Parathyroid adenoma (tissue), 2 donors: ENCODE data around the gene SFRP2.

ENCODE experiments used
- H2AFZ ChIP-seq: fragments of 300-600 bp; sonication (generic); one replicate; pipeline ENCODE4 v1.7.0; 2017; ENCODE audit warnings: antibody characterized with exemption, mild to moderate bottlenecking
- H3K27ac ChIP-seq: fragments of 300-600 bp; sonication (generic); one replicate; pipeline ENCODE4 v1.7.0; 2017
- H3K27me3 ChIP-seq: fragments of 300-600 bp; sonication (generic); one replicate; pipeline ENCODE4 v1.7.0; 2017; ENCODE audit warnings: low read length; ENCODE audit not compliant: control insufficient read depth, insufficient read depth
- H3K36me3 ChIP-seq: fragments of 300-600 bp; sonication (generic); one replicate; pipeline ENCODE4 v1.7.0; 2017; ENCODE audit warnings: low read length; ENCODE audit not compliant: control insufficient read depth, insufficient read depth
- H3K4me1 ChIP-seq: fragments of 300-600 bp; sonication (generic); one replicate; pipeline ENCODE4 v1.7.0; 2017; ENCODE audit warnings: control low read depth
- H3K4me2 ChIP-seq: fragments of 300-600 bp; sonication (generic); one replicate; pipeline ENCODE4 v1.7.0; 2017; ENCODE audit warnings: low read length
- H3K4me3 ChIP-seq: fragments of 300-600 bp; sonication (generic); one replicate; pipeline ENCODE4 v1.7.0; 2017; ENCODE audit warnings: low read depth, low read length
- H3K79me2 ChIP-seq: fragments of 300-600 bp; sonication (generic); one replicate; pipeline ENCODE4 v1.7.0; 2017; ENCODE audit warnings: control low read depth
- H3K9ac ChIP-seq: fragments of 300-600 bp; sonication (generic); one replicate; pipeline ENCODE4 v1.7.0; 2017; ENCODE audit warnings: mild to moderate bottlenecking
- H3K9me3 ChIP-seq: fragments of 300-600 bp; sonication (generic); one replicate; pipeline ENCODE4 v1.7.0; 2017; ENCODE audit warnings: low read length; ENCODE audit not compliant: control insufficient read depth
- CTCF ChIP-seq: fragments of 300-600 bp; sonication (generic); IDR thresholded peaks from one replicate; pipeline ENCODE4 v1.7.0; 2017; ENCODE audit warnings: antibody characterized with exemption, mild to moderate bottlenecking
- donor health status: primary hyperparathyroidism.

SFRP2 gene

GRCh38 chr4:153789741-153790499 lies 1.0 kb upstream of the SFRP2 start:
- Histone ChIP-seq H3K36me3 (no peaks in the 10 kb centered on the region), H3K4me2 (no peak overlapping the region), H3K79me2 (no peaks in the 10 kb centered on the region), H3K4me3 (no peak overlapping the region), H2AFZ (no peak overlapping the region), H3K9me3 (no peaks in the 10 kb centered on the region), H3K9ac (no peak overlapping the region), H3K4me1 (no peaks in the 10 kb centered on the region), H3K27ac (no peak overlapping the region), H3K27me3 (peaks cover 3% of the 10 kb centered on the region)
- no peak for TF ChIP-seq CTCF

GRCh38 chr4:153788051-153788412 lies 851 bp downstream of the SFRP2 start:
- Histone ChIP-seq H3K36me3 (no peaks in the 10 kb centered on the region), H3K27ac (no peak overlapping the region), H3K9me3 (no peaks in the 10 kb centered on the region), H2AFZ (no peak overlapping the region), H3K4me3 (no peak overlapping the region), H3K9ac (no peak overlapping the region), H3K27me3 (peaks cover 3% of the 10 kb centered on the region), H3K4me2 (no peak overlapping the region), H3K79me2 (no peaks in the 10 kb centered on the region), H3K4me1 (no peaks in the 10 kb centered on the region)
- no peak for TF ChIP-seq CTCF

GRCh38 chr4:153787575-153787974 lies 1.3 kb downstream of the SFRP2 start:
- no peak for TF ChIP-seq CTCF
- no peaks in the 10 kb centered on the region for H3K79me2 ChIP-seq
- no peak overlapping the region for H3K4me3 ChIP-seq
- H3K9ac ChIP-seq: no peak overlapping the region
- no peaks in the 10 kb centered on the region for H3K4me1 ChIP-seq
- H3K27me3 ChIP-seq: peaks cover 3% of the 10 kb centered on the region
- no peak overlapping the region for H2AFZ ChIP-seq
- no peaks in the 10 kb centered on the region for H3K36me3 ChIP-seq
- no peaks in the 10 kb centered on the region for H3K9me3 ChIP-seq
- no peak overlapping the region for H3K27ac ChIP-seq
- H3K4me2 ChIP-seq: no peak overlapping the region

GRCh38 chr4:153787061-153787560 lies 1.8 kb downstream of the SFRP2 start:
- no peaks in the 10 kb centered on the region for H3K79me2 ChIP-seq
- no peaks in the 10 kb centered on the region for H3K36me3 ChIP-seq
- no peak for TF ChIP-seq CTCF

More at GRCh38 chr4:153787061-153787560, 1.8 kb downstream of the SFRP2 start:
- H3K27ac ChIP-seq: no peak overlapping the region
- H3K4me1 ChIP-seq: no peaks in the 10 kb centered on the region
- no peak overlapping the region for H3K4me2 ChIP-seq
- H3K27me3 ChIP-seq: peaks cover 3% of the 10 kb centered on the region
- no peak overlapping the region for H3K4me3 ChIP-seq
- no peaks in the 10 kb centered on the region for H3K9me3 ChIP-seq
- H2AFZ ChIP-seq: no peak overlapping the region
- H3K9ac ChIP-seq: no peak overlapping the region
